A673 (cell line): Measurements from ENCODE around the gene STEAP4.

Experiments
- CTCF ChIP-seq: fragments of 300-800, 200-600 bp; sonication (generic); conservative IDR thresholded peaks from 2 replicates; pipeline ENCODE4 v1.5.1; 2017; ENCODE audit warnings: low read depth, mild to moderate bottlenecking, antibody characterized with exemption, low read length, moderate library complexity, mixed read lengths
- EZH2 ChIP-seq: fragments of 200-600 bp; sonication (generic); IDR thresholded peaks from 2 replicates; pipeline ENCODE4 v1.6.1; 2017; ENCODE audit warnings: borderline replicate concordance, low read depth, mild to moderate bottlenecking, mixed read lengths, antibody characterized with exemption, low read length; ENCODE audit not compliant: poor library complexity, severe bottlenecking

- TF ChIP-seq CTCF (no peak), EZH2 (no peak)
Measured at GRCh38 chr7:88293866-88294265, 12.8 kb downstream of the STEAP4 start.
